Skeletal muscle tissue (tissue), 4 donors: ENCODE data around the gene GABRA1. TPM values are rescaled to one million over a fixed set of nuclear protein-coding genes. Genes with fewer than 3 reads are reported as not detected.

Source experiments
- H3K27ac ChIP-seq: one replicate; pipeline ENCODE4 v1.7.0; 2013; ENCODE audit warnings: mild to moderate bottlenecking, low read depth, low read length, inconsistent platforms
- H3K27me3 ChIP-seq, 3 donors: one replicate each; pipeline ENCODE4 v1.7.0; 2013; ENCODE audit warnings: low read length in 3 of 3; ENCODE audit not compliant: control insufficient read depth in 3 of 3, insufficient read depth in 3 of 3
- H3K36me3 ChIP-seq, 3 donors: one replicate each; pipeline ENCODE4 v1.7.0; 2013; ENCODE audit warnings: low read length in 3 of 3; ENCODE audit not compliant: control insufficient read depth in 3 of 3, insufficient read depth in 3 of 3
- H3K4me1 ChIP-seq, 3 donors: one replicate each; pipeline ENCODE4 v1.7.0; 2013; ENCODE audit warnings: low read length in 3 of 3, mild to moderate bottlenecking in 3 of 3; ENCODE audit not compliant: control insufficient read depth in 3 of 3, insufficient read depth in 3 of 3
- H3K4me3 ChIP-seq, 3 donors: one replicate each; pipeline ENCODE4 v1.7.0; 2013; ENCODE audit warnings: low read length in 3 of 3
- H3K9ac ChIP-seq, 3 donors: one replicate each; pipeline ENCODE4 v1.7.0; 2013; ENCODE audit warnings: low read length in 3 of 3, mild to moderate bottlenecking in 3 of 3, moderate library complexity in 2 of 3, low read depth in 1 of 3
- H3K9me3 ChIP-seq, 3 donors: one replicate each; pipeline ENCODE4 v1.7.0; 2013; ENCODE audit warnings: low read length in 3 of 3; ENCODE audit not compliant: control insufficient read depth in 3 of 3
- total RNA-seq: library from RNA; depleted of rRNA; stranded (reverse); fragments of >200 nt; gene quantifications from one replicate; pipeline ENCODE4 v1.2.3, GENCODE V29; 2014
- donor health status: Osteomylitis.

The GABRA1 gene
- total RNA-seq, 1 donor from 2014 or later: not detected

GRCh38 chr5:161865510-161865909 lies 17.6 kb downstream of the GABRA1 start:
- H3K27ac ChIP-seq: no peak overlapping the region
- no peaks in the 10 kb centered on the region for H3K36me3 ChIP-seq
- no peak overlapping the region for H3K4me3 ChIP-seq
- H3K9ac ChIP-seq: no peak overlapping the region
- no peaks in the 10 kb centered on the region for H3K27me3 ChIP-seq
- H3K4me1 ChIP-seq: no peaks in the 10 kb centered on the region
- H3K9me3 ChIP-seq: no peaks in the 10 kb centered on the region

DNA sequence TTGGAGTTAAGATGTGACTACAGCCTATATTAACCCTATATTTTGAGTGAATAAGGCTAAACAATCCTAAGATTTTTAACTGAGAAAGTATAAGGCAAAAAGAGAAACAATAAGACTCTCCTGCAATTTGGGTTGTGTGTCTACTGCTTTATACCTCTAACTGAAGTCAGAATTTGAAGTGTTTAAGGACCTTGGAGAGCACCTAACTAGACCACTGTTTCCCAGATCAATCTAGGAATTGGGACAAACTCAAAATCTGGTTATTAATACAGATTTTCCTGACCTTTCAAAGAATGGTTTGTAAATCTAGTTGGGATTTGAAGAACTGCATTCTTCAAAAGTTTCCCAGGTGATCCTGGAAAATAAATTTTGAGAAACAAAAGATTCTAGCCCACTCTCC lies 42.1 kb downstream of the GABRA1 start:
- Histone ChIP-seq H3K4me3 (no peak overlapping the region), H3K27ac (no peak overlapping the region), H3K36me3 (no peaks in the 10 kb centered on the region), H3K9ac (no peak overlapping the region), H3K27me3 (no peaks in the 10 kb centered on the region), H3K4me1 (no peaks in the 10 kb centered on the region), H3K9me3 (no peaks in the 10 kb centered on the region)

DNA sequence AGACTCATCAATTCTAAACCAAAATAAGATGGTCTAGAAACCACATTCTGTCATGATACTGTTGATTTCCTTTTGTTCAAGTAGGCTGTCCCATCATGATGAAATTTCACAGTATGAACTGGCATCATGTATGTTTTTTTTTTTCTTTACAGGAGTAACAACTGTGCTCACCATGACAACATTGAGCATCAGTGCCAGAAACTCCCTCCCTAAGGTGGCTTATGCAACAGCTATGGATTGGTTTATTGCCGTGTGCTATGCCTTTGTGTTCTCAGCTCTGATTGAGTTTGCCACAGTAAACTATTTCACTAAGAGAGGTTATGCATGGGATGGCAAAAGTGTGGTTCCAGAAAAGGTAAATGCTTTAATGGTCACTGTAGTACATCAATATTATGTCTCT lies 47.6 kb downstream of the GABRA1 start:
- no peak overlapping the region for H3K27ac ChIP-seq
- H3K36me3 ChIP-seq: no peaks in the 10 kb centered on the region
- H3K9me3 ChIP-seq: no peaks in the 10 kb centered on the region
- H3K27me3 ChIP-seq: no peaks in the 10 kb centered on the region
- no peak overlapping the region for H3K4me3 ChIP-seq
- no peaks in the 10 kb centered on the region for H3K4me1 ChIP-seq
- H3K9ac ChIP-seq: no peak overlapping the region

GRCh38 chr5:161897033-161897432 lies 49.1 kb downstream of the GABRA1 start:
- Histone ChIP-seq H3K27me3 (no peaks in the 10 kb centered on the region), H3K27ac (no peak overlapping the region), H3K9ac (no peak overlapping the region), H3K36me3 (no peaks in the 10 kb centered on the region), H3K9me3 (no peaks in the 10 kb centered on the region), H3K4me1 (no peaks in the 10 kb centered on the region), H3K4me3 (no peak overlapping the region)

DNA sequence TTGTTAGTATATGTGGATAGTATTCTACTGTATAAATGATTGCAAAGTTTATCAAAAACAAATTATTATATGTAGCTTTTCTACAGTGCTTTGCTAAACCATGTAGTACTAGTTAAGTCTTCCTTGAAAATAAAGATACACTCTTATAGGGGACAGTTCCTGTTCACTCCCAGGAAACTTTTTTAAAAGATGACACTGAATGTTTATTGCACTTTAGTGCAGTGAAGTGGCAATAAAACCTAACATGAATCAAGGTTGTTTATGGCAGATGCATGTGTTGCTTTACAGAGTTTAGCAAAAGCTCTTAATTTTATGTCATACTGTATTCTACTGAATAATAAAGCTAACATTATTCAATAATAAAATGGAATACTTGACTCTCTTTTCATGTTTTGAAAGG lies 51.7 kb downstream of the GABRA1 start:
- H3K27ac ChIP-seq: no peak overlapping the region
- no peaks in the 10 kb centered on the region for H3K27me3 ChIP-seq
- H3K9ac ChIP-seq: no peak overlapping the region
- no peak overlapping the region for H3K4me3 ChIP-seq
- no peaks in the 10 kb centered on the region for H3K36me3 ChIP-seq
- no peaks in the 10 kb centered on the region for H3K9me3 ChIP-seq
- H3K4me1 ChIP-seq: no peaks in the 10 kb centered on the region

GRCh38 chr5:161900981-161901380 lies 53.1 kb downstream of the GABRA1 start:
- no peaks in the 10 kb centered on the region for H3K9me3 ChIP-seq
- no peaks in the 10 kb centered on the region for H3K36me3 ChIP-seq
- no peak overlapping the region for H3K4me3 ChIP-seq
- H3K4me1 ChIP-seq: no peaks in the 10 kb centered on the region
- H3K9ac ChIP-seq: no peak overlapping the region
- no peak overlapping the region for H3K27ac ChIP-seq
- H3K27me3 ChIP-seq: no peaks in the 10 kb centered on the region

DNA sequence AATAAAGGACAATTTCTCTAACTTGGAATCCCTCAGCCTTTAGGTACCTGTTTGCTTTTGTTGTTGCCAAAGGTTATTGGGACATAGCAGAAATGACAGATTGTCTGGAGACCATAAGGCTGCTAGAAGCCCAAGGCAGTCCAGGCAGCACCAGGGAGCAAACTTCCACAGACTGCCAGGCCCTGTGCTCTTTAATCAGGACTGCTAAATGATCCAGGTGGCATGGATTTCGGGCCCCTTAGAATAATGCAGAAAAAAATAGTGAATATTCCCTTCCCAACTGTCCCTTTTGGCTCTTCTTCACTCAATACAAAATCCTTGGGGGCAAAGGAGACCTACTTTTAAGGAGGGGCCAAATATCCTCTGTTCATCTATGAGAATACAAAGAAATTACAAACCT lies 73.9 kb downstream of the GABRA1 start:
- Histone ChIP-seq H3K36me3 (no peaks in the 10 kb centered on the region), H3K27me3 (no peaks in the 10 kb centered on the region), H3K4me1 (no peaks in the 10 kb centered on the region), H3K9me3 (peaks cover 0 to 2% (median 0%) of the 10 kb centered on the region in 3 donors), H3K4me3 (no peak overlapping the region), H3K9ac (no peak overlapping the region), H3K27ac (no peak overlapping the region)

DNA sequence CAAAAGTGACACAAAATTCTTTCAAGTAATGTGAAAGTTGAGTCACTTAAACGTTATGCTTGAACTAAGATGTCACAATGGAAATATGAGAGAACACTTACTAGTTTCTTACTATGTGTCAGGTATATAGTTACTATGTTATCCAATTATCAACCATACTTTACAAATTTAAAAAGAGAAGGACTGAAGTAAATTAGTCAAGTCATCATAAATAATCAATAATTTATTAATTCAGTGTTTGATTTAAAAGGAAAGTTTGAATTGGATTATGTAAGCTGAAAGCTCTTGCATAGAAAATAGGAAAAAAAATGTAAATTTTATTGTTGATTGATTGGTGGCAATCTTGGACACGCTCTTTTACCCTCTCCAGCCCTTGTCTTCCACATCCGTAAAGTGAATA lies 76.3 kb downstream of the GABRA1 start:
- Histone ChIP-seq H3K9me3 (peaks cover 0 to 2% (median 0%) of the 10 kb centered on the region in 3 donors), H3K36me3 (no peaks in the 10 kb centered on the region), H3K27ac (no peak overlapping the region), H3K4me3 (no peak overlapping the region), H3K27me3 (no peaks in the 10 kb centered on the region), H3K4me1 (no peaks in the 10 kb centered on the region), H3K9ac (no peak overlapping the region)

DNA sequence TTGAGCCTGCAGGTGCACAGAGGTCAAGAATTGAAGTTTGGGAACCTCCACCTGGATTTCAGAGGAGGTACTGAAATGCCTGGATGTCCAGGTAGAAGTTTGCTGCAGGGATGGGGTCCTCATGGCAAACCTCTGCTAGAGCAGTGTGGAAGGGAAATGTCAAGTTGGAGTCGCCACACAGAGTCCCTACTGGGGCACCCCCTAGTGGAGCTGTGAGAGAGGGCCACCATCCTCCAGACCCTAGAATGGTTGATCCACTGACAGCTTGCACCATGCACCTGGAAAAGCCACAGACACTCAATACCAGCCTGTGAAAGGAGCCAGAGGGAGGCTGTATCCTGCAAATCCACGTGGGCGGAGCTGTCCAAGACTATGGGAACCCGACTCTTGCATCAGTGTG lies 78.0 kb downstream of the GABRA1 start:
- no peaks in the 10 kb centered on the region for H3K4me1 ChIP-seq
- no peaks in the 10 kb centered on the region for H3K36me3 ChIP-seq
- H3K27ac ChIP-seq: no peak overlapping the region
- no peak overlapping the region for H3K4me3 ChIP-seq
- peaks cover 0 to 2% (median 0%) of the 10 kb centered on the region in 3 donors for H3K9me3 ChIP-seq
- H3K27me3 ChIP-seq: no peaks in the 10 kb centered on the region
- no peak overlapping the region for H3K9ac ChIP-seq

DNA sequence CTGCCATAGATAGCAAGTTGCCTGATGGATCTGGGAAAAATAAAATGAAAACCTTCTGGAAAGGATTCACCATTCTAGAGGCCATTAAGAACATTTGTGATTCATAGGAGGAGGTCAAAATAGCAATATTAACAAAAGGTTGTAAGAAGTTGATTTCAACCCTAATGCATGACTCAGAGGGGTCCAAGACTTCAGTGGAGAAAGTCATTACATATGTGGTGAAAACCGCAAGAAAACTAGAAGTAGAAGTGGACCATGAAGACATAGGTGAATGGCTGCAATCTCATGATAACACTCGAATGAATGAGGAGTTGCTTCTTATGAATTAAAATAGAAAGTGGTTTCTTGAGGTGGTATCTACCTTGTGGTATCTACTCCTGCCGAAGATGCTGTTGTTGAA lies 86.6 kb downstream of the GABRA1 start:
- Histone ChIP-seq H3K4me1 (no peaks in the 10 kb centered on the region), H3K27me3 (no peaks in the 10 kb centered on the region), H3K36me3 (no peaks in the 10 kb centered on the region), H3K9me3 (no peaks in the 10 kb centered on the region), H3K9ac (no peak overlapping the region), H3K4me3 (no peak overlapping the region), H3K27ac (no peak overlapping the region)

- no peaks in the 10 kb centered on the region for H3K4me1 ChIP-seq
- no peak overlapping the region for H3K4me3 ChIP-seq
- no peak overlapping the region for H3K27ac ChIP-seq
- H3K36me3 ChIP-seq: no peaks in the 10 kb centered on the region
- no peaks in the 10 kb centered on the region for H3K9me3 ChIP-seq
- H3K9ac ChIP-seq: no peak overlapping the region
- no peaks in the 10 kb centered on the region for H3K27me3 ChIP-seq
These were observed 97.1 kb downstream of the GABRA1 start for GRCh38 chr5:161944974-161945373.
